NCI-H1694 (cell line): ENCODE results near the gene INSIG1.
A peak's percentile ranks its signal among the peaks of the same experiment; 100 is the strongest.

Experiments
- DNase-seq: peaks from one replicate; lab custom pipeline; 2025; lab: John Stamatoyannopoulos, UW

INSIG1 gene

GRCh38 chr7:155285423-155285822 is 12.3 kb upstream of the INSIG1 start:
- DNase-seq: no peak

GRCh38 chr7:155285833-155286232 is 11.8 kb upstream of the INSIG1 start:
- DNase-seq: no peak

GRCh38 chr7:155286686-155287085 is 11.0 kb upstream of the INSIG1 start:
- no peak for DNase-seq

GRCh38 chr7:155287284-155287935 is 10.3 kb upstream of the INSIG1 start:
- DNase-seq: no peak

- DNase-seq: no peak
These were observed 9.6 kb upstream of the INSIG1 start for GRCh38 chr7:155288055-155288454.

- DNase-seq: no peak
These were observed 8.6 kb upstream of the INSIG1 start for GRCh38 chr7:155289107-155289506.

GRCh38 chr7:155289949-155290501 is 7.7 kb upstream of the INSIG1 start:
- DNase-seq: no peak

- no peak for DNase-seq
These were observed 6.6 kb upstream of the INSIG1 start for GRCh38 chr7:155291045-155291530.

- DNase-seq: no peak
These were observed 5.9 kb upstream of the INSIG1 start for GRCh38 chr7:155291729-155292128.

GRCh38 chr7:155292680-155293226 is 4.9 kb upstream of the INSIG1 start:
- DNase-seq: no peak

- no peak for DNase-seq
These were observed 3.8 kb upstream of the INSIG1 start for GRCh38 chr7:155293721-155294510.

- no peak for DNase-seq
These were observed 3.2 kb upstream of the INSIG1 start for GRCh38 chr7:155294511-155294778.

GRCh38 chr7:155295511-155295910 is 2.2 kb upstream of the INSIG1 start:
- DNase-seq: no peak

GRCh38 chr7:155296006-155296787 is 1.5 kb upstream of the INSIG1 start:
- DNase-seq: no peak

GRCh38 chr7:155296788-155297516 is 726 bp upstream of the INSIG1 start:
- no peak for DNase-seq

- no peak for DNase-seq
These were observed 683 bp downstream of the INSIG1 start for GRCh38 chr7:155298288-155298833.

GRCh38 chr7:155298834-155299534 is 1.3 kb downstream of the INSIG1 start:
- DNase-seq: peak; percentile 94

- DNase-seq: no peak
These were observed 2.0 kb downstream of the INSIG1 start for GRCh38 chr7:155299535-155300202.

- no peak for DNase-seq
These were observed 3.2 kb downstream of the INSIG1 start for GRCh38 chr7:155300641-155301452.
